GM18511 (cell line): Measurements from ENCODE around the gene AQP5.

Experiments
- ATAC-seq: cut with Tn5 transposase; IDR thresholded peaks from one replicate; pipeline ENCODE4 v1.9.1; 2021; ENCODE audit warnings: mild to moderate bottlenecking, moderate library complexity; ENCODE audit not compliant: unreplicated experiment

The AQP5 gene

GRCh38 chr12:49949866-49950265, 11.8 kb upstream of the AQP5 start:
- ATAC-seq, result no peak

- no peak for ATAC-seq
These were observed 11.1 kb upstream of the AQP5 start, which contains the start of gene AQP2 for GRCh38 chr12:49950273-49951251. AQP2 (plus strand) TSS chr12:49950737; CDS start chr12:49950831, 94 bp downstream.

GRCh38 chr12:49951411-49952240, 10.0 kb upstream of the AQP5 start:
- ATAC-seq, result no peak

GRCh38 chr12:49952391-49953055, 9.1 kb upstream of the AQP5 start:
- no peak for ATAC-seq

DNA sequence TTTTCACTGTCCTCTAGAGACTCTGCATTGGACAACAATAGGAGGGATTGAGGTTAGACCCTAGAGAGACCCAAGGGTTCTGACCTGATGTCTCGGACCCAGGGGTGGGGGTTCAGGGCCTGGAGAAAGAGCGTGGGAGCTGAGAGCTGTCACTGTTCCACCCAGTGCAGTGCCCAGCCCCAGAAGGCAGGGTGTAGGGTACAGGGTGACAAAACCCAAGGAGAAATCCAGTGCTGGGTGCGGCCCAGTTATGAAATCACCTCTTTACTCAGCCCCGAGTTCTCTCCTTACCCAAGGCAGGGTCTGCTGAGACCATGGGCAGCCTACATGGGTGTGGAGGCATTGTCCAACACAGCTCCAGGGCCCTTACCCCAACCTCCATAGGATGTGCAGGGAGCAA, 8.5 kb upstream of the AQP5 start:
- ATAC-seq, result no peak

DNA sequence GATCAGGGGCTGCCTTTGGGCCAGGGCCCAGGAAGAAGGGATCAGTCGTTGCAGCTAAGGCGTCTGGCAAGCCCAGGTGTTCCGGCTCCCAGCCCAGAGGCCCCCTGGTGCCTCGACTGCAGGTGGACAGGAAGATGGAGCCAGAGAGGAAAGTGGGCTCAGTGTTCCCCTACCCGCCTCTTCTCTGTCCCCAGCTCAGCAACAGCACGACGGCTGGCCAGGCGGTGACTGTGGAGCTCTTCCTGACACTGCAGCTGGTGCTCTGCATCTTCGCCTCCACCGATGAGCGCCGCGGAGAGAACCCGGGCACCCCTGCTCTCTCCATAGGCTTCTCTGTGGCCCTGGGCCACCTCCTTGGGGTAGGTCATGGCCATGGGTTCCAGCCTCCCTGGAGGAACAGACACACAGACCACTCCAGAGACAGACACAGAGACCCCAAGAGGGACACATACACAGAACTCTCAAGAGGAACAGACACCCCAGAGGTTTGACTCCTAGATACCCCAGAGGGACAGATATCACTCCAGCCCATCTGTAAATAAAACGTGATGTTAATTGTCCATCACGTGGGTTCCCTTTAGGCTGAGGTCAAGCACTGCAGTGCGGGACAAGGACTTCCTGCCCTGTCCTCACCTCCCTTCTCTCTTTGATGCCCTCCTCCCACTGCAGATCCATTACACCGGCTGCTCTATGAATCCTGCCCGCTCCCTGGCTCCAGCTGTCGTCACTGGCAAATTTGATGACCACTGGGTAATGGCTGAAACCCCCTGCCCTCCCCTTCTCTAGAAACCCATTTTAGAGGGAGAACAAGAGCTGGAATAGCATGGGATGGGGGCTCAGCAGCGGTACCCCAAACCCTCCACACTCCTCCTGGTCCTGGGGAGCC, 7.5 kb upstream of the AQP5 start:
- ATAC-seq, result no peak

DNA sequence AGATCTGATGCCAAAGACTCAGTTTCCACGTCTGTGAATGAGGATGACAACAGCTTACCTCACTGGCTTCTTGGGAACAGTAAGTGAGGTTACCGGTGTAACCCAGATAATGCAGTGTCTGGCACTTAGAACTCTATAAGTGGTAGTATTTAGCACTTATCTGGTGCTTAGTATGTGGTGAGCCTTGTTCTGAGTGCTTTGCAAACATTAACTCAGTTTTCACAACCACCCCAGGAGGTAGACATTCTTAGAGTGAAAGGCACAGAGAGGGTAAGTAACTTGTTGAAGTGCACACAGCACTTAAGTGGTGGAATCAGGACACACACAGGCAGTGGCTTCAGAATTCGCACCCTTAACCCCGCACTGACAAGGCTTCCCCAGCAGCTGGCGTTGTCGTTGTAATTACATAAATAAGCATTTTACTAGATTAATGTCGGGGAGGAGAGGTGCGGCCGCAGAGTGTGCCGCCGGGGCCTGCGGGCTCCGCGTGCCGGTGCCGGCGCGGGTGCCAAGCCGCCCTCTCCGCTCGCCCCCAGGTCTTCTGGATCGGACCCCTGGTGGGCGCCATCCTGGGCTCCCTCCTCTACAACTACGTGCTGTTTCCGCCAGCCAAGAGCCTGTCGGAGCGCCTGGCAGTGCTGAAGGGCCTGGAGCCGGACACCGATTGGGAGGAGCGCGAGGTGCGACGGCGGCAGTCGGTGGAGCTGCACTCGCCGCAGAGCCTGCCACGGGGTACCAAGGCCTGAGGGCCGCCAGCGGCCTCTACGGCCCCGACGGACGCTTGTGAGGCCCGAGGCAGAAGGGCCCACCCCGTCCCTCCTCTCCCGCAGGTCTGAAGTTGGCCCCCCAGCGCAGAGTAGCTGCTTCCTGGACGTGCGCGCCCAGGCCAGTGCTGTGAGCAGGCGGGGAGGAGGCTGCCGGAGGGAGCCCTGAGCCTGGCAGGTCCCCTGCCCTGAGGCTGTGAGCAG, 6.5 kb upstream of the AQP5 start:
- no peak for ATAC-seq

- ATAC-seq, result no peak
These were observed 5.6 kb upstream of the AQP5 start for GRCh38 chr12:49955899-49956662.

DNA sequence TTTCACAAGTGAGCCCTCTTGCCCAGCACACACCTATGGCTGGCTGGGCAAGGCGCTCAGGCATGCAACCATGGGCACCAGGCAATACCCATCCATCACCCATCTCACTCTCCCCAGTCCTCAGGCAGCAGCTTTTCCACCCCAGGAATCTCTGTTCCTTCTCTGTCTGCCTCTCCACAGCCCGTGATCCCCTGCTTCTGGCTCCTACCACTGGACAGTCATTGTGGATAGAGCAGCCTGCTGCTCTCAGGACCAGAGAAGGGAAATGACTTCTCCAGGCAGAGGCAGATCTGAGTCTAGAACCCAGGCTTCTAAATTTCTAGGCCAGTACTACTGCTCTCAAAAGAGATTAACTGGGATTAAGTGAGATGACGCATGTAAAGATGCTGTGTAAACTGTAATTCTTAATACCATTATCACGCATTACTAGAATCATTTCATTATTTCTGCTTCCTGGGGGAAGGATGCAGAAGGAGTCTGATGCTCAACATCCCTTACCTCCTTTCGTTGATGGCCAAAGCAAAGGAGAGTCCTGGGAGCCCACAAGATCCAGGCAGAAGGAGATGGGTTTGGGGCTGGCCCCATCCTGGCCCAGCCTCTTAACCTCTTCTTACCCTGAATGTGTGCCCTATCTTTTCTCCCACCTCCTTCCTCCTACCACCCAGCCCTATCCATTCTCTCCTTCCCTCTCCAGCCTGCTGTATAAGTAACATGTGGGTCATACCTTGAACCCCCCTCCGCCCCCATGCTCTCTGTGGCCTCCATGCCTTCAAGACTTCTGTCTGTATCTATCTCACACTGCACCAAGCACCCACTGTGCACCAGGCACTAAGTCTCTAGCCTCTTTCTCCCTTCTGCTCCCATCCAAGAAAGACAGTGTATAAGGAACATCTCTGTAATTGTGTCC, 4.8 kb upstream of the AQP5 start:
- ATAC-seq, result no peak

DNA sequence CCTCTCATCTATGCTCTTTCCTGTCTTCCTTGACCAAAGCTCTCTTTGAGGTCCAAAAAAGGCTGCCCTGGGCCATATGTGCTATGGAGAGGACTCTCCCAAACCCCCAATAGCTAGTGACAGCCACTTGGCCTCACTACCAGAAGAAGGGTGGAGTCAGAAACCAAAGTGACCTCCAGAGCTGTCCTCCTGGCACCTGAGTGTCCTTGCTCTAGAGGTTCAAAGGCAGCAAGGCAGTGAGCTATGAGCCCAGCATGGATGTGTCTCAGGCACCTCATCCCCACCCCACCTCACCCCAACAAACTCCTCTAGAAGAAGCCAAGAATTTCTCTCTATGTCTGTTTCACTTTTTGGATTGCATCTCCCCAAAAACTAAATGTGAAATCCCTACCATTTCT, 4.1 kb upstream of the AQP5 start:
- ATAC-seq, result no peak

DNA sequence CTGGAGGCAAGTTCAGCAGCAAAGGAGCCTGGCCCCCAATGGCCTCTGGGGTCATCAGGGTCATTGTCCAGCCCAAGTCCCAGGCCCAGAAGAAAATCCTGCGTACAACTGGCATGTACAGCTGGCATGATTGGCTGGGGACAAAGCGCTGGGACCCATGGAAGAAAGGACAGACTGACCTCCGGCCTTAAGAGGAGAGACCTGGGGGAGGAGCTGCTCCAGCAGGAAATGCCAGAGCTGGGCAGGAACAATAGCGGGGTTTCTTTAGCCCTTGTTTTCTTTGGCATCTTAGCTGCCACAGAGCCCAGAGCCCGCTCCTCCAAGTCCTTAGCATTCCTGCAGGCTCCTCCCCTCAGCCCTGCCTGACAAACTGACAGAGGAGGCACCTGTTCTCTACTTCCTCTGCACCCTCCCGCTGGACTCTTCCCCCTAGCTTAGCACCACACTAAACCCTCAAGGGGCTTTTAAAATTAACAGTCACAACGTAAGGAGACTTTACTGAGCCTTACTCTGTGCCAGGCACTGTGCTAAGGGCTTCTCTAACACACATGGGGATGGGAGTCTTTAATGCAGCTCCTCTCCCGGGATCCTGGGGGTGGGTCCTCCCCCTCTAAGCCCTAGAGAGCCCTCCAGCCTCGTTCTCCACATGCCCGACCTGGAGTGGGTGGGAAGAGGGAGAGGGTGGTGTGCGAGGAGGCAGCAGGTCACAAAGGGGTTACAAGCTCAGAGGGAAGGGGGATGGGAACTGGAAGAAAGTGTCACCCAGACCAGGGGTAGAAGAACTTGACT, 1.8 kb upstream of the AQP5 start:
- no peak for ATAC-seq

GRCh38 chr12:49960474-49961110, 1.1 kb upstream of the AQP5 start:
- ATAC-seq, result no peak

DNA sequence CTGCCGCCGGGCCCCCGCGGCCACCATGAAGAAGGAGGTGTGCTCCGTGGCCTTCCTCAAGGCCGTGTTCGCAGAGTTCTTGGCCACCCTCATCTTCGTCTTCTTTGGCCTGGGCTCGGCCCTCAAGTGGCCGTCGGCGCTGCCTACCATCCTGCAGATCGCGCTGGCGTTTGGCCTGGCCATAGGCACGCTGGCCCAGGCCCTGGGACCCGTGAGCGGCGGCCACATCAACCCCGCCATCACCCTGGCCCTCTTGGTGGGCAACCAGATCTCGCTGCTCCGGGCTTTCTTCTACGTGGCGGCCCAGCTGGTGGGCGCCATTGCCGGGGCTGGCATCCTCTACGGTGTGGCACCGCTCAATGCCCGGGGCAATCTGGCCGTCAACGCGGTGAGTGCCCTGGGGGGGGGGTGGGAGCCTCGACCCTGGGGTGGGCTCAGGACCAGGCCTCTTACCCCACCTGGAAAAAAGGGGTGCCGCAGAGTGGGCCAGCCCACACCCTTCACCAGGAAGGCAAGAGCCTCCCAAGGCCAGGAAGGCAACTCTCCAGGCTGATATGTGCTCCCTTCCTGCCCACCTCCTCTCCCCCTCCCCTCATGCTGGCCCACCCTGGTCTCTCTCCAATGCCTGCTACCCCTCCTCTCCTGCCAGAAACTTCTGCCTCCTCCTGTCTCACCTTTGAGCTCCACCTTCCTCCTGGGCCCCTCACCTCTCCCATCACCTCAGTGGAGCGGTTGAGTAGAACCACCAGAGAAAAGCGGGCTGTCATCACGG, 507 bp downstream of the AQP5 start:
- ATAC-seq, result no peak

DNA sequence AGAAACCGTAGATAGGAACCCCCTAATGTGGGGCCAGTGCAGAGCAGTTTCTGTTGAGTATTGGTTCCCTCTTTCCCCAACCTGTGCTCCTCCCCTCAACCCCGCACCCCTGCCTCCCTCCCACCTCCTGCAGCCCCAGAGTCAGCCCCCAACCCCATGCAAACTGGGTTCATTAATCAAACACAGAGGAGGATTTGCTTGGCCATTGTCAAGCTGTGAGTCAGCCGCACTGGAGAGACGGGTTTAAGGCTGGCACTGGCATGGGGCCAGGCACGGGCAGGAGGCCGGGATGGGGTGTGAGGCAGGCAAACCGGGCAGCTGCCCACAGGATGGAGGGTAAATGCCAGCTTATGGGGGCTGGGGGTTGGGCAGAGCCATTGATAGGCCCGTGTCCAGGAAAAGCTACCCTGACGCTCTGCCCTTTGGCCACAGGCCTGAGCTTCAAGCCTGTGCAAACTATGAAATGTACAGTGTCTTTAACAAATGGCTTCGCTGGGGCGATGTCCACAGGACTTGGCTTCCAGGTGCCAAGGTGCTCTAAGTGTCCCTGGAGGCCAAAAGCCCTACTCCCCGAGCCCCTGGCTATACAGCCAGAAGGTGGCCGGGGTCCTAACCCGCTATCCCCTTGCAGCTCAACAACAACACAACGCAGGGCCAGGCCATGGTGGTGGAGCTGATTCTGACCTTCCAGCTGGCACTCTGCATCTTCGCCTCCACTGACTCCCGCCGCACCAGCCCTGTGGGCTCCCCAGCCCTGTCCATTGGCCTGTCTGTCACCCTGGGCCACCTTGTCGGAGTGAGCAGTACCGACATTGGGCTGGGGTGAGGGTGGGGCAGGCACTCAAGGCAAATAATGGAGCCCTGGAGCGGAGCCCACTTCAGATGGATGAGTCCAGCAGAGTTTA, 1.4 kb downstream of the AQP5 start:
- ATAC-seq, result no peak
